HEK293T (cell line): Measurements from ENCODE around the gene CCNE1.

Experiments used
- ARNT ChIP-seq: fragments of 450-650 bp; IDR thresholded peaks from 2 replicates; pipeline ENCODE4 v1.6.1; 2017; ENCODE audit warnings: mild to moderate bottlenecking
- BHLHE40 ChIP-seq: fragments of 450-650 bp; IDR thresholded peaks from 2 replicates; pipeline ENCODE4 v1.6.1; 2016; ENCODE audit warnings: mild to moderate bottlenecking, moderate library complexity, borderline replicate concordance
- ELF4 ChIP-seq: fragments of 450-650 bp; IDR thresholded peaks from 2 replicates; pipeline ENCODE4 v1.6.1; 2017; ENCODE audit warnings: antibody characterized with exemption
- FOXA1 ChIP-seq: fragments of 450-650 bp; IDR thresholded peaks from 2 replicates; pipeline ENCODE4 v1.6.1; 2016; ENCODE audit warnings: mild to moderate bottlenecking
- FOXK2 ChIP-seq: fragments of 450-650 bp; IDR thresholded peaks from 2 replicates; pipeline ENCODE4 v1.6.1; 2016; ENCODE audit warnings: mild to moderate bottlenecking
- HDGF ChIP-seq: fragments of 450-650 bp; IDR thresholded peaks from 2 replicates; pipeline ENCODE4 v1.6.1; 2017; ENCODE audit warnings: antibody characterized with exemption, borderline replicate concordance
- L3MBTL2 ChIP-seq: fragments of 450-650 bp; conservative IDR thresholded peaks from 2 replicates; pipeline ENCODE4 v1.6.1; 2016; ENCODE audit warnings: mild to moderate bottlenecking
- PKNOX1 ChIP-seq: fragments of 450-650 bp; IDR thresholded peaks from 2 replicates; pipeline ENCODE4 v1.6.1; 2016
- SP1 ChIP-seq: fragments of 450-650 bp; IDR thresholded peaks from 2 replicates; pipeline ENCODE4 v1.6.1; 2017
- SUZ12 ChIP-seq: fragments of 450-650 bp; IDR thresholded peaks from 2 replicates; pipeline ENCODE4 v1.6.1; 2016; ENCODE audit warnings: mild to moderate bottlenecking
- TARDBP ChIP-seq: fragments of 450-650 bp; IDR thresholded peaks from 2 replicates; pipeline ENCODE4 v1.6.1; 2016
- ZNF384 ChIP-seq: fragments of 450-650 bp; IDR thresholded peaks from 2 replicates; pipeline ENCODE4 v1.6.1; 2016

DNA sequence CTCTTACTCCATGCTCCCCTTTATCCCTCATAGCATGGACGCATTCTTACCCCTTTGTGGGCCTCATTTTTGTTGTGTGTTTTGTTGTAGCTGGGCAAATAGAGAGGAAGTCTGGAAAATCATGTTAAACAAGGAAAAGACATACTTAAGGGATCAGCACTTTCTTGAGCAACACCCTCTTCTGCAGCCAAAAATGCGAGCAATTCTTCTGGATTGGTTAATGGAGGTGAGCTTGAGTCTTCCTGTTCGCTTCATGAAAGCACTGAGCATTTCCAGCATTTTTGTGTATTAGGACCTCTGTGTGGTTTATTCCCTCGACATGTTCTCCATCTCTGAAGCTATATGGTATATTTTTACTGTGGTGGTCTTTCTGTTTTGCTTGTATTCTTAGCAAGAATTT, 5.5 kb downstream of the CCNE1 start:
- TF ChIP-seq FOXK2, result no peak
- no peak for TF ChIP-seq BHLHE40
- TF ChIP-seq ELF4, result no peak
- no peak for TF ChIP-seq SUZ12
- TF ChIP-seq FOXA1, result no peak
- no peak for TF ChIP-seq SP1
- TF ChIP-seq ZNF384, result no peak
- no peak for TF ChIP-seq TARDBP
- TF ChIP-seq HDGF, result no peak
- no peak for TF ChIP-seq PKNOX1
- no peak for TF ChIP-seq L3MBTL2
- TF ChIP-seq ARNT, result no peak
